Testis (tissue), 3 donors: ENCODE data around the gene CHRM4. TPM values are rescaled to one million over a fixed set of nuclear protein-coding genes. Genes with fewer than 3 reads are reported as not detected.

Experiments
- DNase-seq: peaks from one replicate; pipeline ENCODE4 v3.0.0-alpha.2; 2019
- H3K27ac ChIP-seq, 2 donors: fragments of 200-600 bp; sonication (generic); one replicate each; pipeline ENCODE4 v1.5.1; 2019
- H3K27me3 ChIP-seq: fragments of 200-600 bp; sonication (generic); one replicate; pipeline ENCODE4 v1.5.1; 2019
- H3K36me3 ChIP-seq: fragments of 200-600 bp; sonication (generic); one replicate; pipeline ENCODE4 v1.5.1; 2017; ENCODE audit warnings: low read depth; ENCODE audit errors: missing control alignments
- H3K4me1 ChIP-seq: fragments of 200-600 bp; sonication (generic); one replicate; pipeline ENCODE4 v1.5.1; 2019
- H3K4me3 ChIP-seq, 2 donors: fragments of 200-600 bp; sonication (generic); one replicate each; pipeline ENCODE4 v1.5.1; 2017 to 2019
- H3K9me3 ChIP-seq: fragments of 200-600 bp; sonication (generic); one replicate; pipeline ENCODE4 v1.5.1; 2017
- CTCF ChIP-seq, 3 experiments: fragments of 450-650 bp in 2 of 3; fragments of 200-600 bp in 1 of 3; sonication (generic) in 1 of 3; IDR thresholded peaks; one replicate each; pipeline ENCODE4 v1.5.1; 2016 to 2019; ENCODE audit warnings: antibody characterized with exemption in 3 of 3, mild to moderate bottlenecking in 2 of 3, moderate library complexity in 1 of 3
- POLR2A ChIP-seq: fragments of 450-650 bp; IDR thresholded peaks from one replicate; pipeline ENCODE4 v1.6.1; 2017; ENCODE audit warnings: antibody characterized with exemption, mild to moderate bottlenecking, moderate library complexity
- WGBS, 2 donors: methylation state at CpG; one replicate each; pipeline ENCODE4 v1.1.5; 2018; 5-methylcytosine and 5-hydroxymethylcytosine counted together
- intact Hi-C: fragments of 100-400 bp; cut with DNase I; formaldehyde crosslinking; loops from one replicate; pipeline ENCODE4 v1.15.1; 2023; ENCODE audit warnings: low total_unique reads
- polyA plus RNA-seq: library from polyadenylated mRNA; stranded (reverse); fragments of 350-450 nt; fragmentation: Illumina TruSeq; extraction: RNeasy Lipid Tissue Mini Kit (QIAGEN cat#74804); gene quantifications from one replicate; pipeline ENCODE4 v1.2.3, GENCODE V29; 2014; ENCODE audit warnings: low read depth, low replicate concordance; ENCODE audit not compliant: insufficient read depth
- total RNA-seq, 2 donors: library from RNA; depleted of rRNA; stranded (reverse); fragments of >200 nt; gene quantifications; one replicate each; pipeline ENCODE4 v1.2.3, GENCODE V29; 2016

The CHRM4 gene
- total and polyA plus RNA-seq, 3 donors from 2014 or later = 7.2 to 19.5 (median 13.5) TPM

DNA sequence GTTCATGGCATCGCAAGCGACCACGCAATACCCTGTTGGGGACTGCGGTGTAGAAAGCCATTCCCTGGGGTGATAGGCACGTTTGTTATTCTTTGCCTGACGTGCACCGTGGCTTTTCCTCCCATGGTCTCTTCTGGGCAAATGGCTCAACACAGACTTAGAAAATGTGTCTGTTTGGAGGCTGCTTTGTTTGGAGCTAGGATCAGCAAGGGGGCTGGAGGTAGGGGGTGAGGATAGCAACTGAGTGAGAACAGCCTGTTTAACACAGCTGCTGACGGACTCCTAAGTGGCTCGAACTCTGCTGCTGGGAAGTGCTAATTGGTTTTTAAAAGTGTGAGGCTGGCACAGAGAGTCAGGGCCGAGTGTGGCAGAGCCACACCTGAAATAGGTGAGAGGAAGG lies 16.1 kb upstream of the CHRM4 start:
- Histone ChIP-seq H3K27ac (no peak overlapping the region), H3K4me3 (no peak overlapping the region), H3K36me3 (no peaks in the 10 kb centered on the region), H3K9me3 (no peaks in the 10 kb centered on the region), H3K27me3 (no peaks in the 10 kb centered on the region), H3K4me1 (peaks cover 5% of the 10 kb centered on the region)
- no peak for DNase-seq
- no peak for TF ChIP-seq POLR2A
- no peak for TF ChIP-seq CTCF (IDR thresholded peaks at IDR 0.05)
- 88 to 93% methylated on average over 10 of the region's 10 CpGs for WGBS, 2 donors
- intact Hi-C loops = no loop called here

DNA sequence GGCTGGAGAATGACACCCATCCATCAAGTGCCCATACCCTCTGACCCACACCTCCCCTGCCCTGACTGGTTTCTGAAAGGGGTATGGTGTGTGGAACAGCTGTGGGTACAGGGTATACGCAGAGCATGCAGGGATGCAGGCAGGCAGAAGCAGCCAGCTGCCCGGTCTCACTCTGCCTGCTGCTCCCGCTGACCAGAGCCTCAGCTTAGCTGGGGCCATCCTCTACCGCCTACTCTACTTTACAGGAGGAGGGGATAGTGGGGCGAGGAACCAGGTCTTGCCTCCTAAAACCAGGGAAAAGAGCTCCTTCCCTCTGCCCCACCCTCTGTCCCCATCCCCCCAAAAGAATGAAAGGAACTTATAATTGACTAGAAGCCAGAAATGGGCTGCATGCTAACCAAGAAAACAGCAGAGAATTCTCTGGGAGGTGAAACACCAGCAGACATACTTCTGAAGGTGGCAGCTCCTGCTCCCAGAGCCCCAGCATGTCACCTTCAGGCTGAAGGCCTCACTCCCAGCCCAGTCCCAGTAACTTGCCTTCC lies 13.0 kb upstream of the CHRM4 start:
- Histone ChIP-seq H3K36me3 (no peaks in the 10 kb centered on the region), H3K27me3 (no peaks in the 10 kb centered on the region), H3K4me3 (no peak overlapping the region), H3K27ac (no peak overlapping the region), H3K9me3 (no peaks in the 10 kb centered on the region), H3K4me1 (peaks cover 5% of the 10 kb centered on the region)
- intact Hi-C loops = no loop called here
- no peak for DNase-seq
- 77 to 92% methylated on average over 5 of the region's 5 CpGs for WGBS, 2 donors
- TF ChIP-seq CTCF (IDR thresholded peaks at IDR 0.05) (no peak), POLR2A (no peak)

- H3K36me3 ChIP-seq = no peaks in the 10 kb centered on the region
- H3K4me3 ChIP-seq = no peak overlapping the region
- intact Hi-C loops = no loop called here
- TF ChIP-seq POLR2A = no peak
- TF ChIP-seq CTCF (IDR thresholded peaks at IDR 0.05) = no peak
- H3K27me3 ChIP-seq = no peaks in the 10 kb centered on the region
- no peak overlapping the region for H3K27ac ChIP-seq
- 66 to 67% methylated on average over 5 to 6 of the region's 6 CpGs for WGBS, 2 donors
- H3K4me1 ChIP-seq = peaks cover 5% of the 10 kb centered on the region
- no peak for DNase-seq
- no peaks in the 10 kb centered on the region for H3K9me3 ChIP-seq
Observed at GRCh38 chr11:46402957-46403902, 11.7 kb upstream of the CHRM4 start.

GRCh38 chr11:46397526-46397925 lies 6.0 kb upstream of the CHRM4 start:
- H3K36me3 ChIP-seq = no peaks in the 10 kb centered on the region
- peaks cover 7% of the 10 kb centered on the region for H3K4me1 ChIP-seq
- no peak for DNase-seq
- H3K27me3 ChIP-seq = no peaks in the 10 kb centered on the region
- TF ChIP-seq POLR2A (no peak), CTCF (IDR thresholded peaks at IDR 0.05) (no peak)
- 87 to 93% methylated on average over 3 to 12 of the region's 19 CpGs for WGBS, 2 donors
- no peaks in the 10 kb centered on the region for H3K9me3 ChIP-seq
- H3K4me3 ChIP-seq = no peak overlapping the region
- H3K27ac ChIP-seq = no peak overlapping the region
- intact Hi-C loops = loop anchor here (10.0 kb wide), 1 partner anchor 127 kb away; no protein-coding TSS in a partner anchor
